ENCODE data around the gene GON7.

Gene GON7

GRCh38 chr14:93156693-93157369 is 50.0 kb downstream of the GON7 start:
- DNase-seq: no peak

GRCh38 chr14:93155667-93156066 is 51.2 kb downstream of the GON7 start:
- DNase-seq: no peak

- DNase-seq: no peak
Measured at GRCh38 chr14:93153121-93153520, 53.7 kb downstream of the GON7 start.

Data from NCI-H1048 (cell line).